HepG2 (cell line): Measurements from ENCODE around the gene RICTOR. TPM values are rescaled to one million over a fixed set of nuclear protein-coding genes. Genes with fewer than 3 reads are reported as not detected.

Experiments used
- ATAC-seq: fragments of 200-7000 bp; cut with Tn5 transposase; 3 replicates; pipeline ENCODE4 v1.9.1; 2020; ENCODE audit warnings: mild to moderate bottlenecking, moderate library complexity
- BruUV-seq: library from RNA; stranded (reverse); fragments of 400-500 nt; replicated peaks from 2 replicates; lab custom pipeline; 2021; lab: Mats Ljungman, UMichigan
- CTCF ChIA-PET: fragments of 300-600 bp; formaldehyde crosslinking; extraction: SDS; loops from one replicate; lab custom pipeline; 2021; ENCODE audit warnings: low total read pairs, inconsistent platforms, low intra/inter-chr PET ratio; lab: Yijun Ruan, JAX
- POLR2A ChIA-PET: fragments of 350-600 bp; sonication (Branson Sonifier 250); formaldehyde crosslinking; loops from one replicate; lab custom pipeline; 2020; ENCODE audit warnings: antibody characterized with exemption, inconsistent platforms; lab: Yijun Ruan, JAX
- DNase-seq: peaks from one replicate; pipeline ENCODE4 v3.0.0-alpha.2; 2015; ENCODE audit warnings: low spot score
- FAIRE-seq: peaks from 3 replicates; lab custom pipeline; 2011; peaks lifted over from hg19 to GRCh38; lab: Jason Lieb, UNC
- H2AFZ ChIP-seq: one replicate; pipeline ENCODE4 v1.6.1; 2011; ENCODE audit warnings: low read length, inconsistent platforms
- H3K27ac ChIP-seq: fragments of 300-600 bp; 3 replicates; pipeline ENCODE4 v1.8.0; 2011; ENCODE audit warnings: mixed run types, mild to moderate bottlenecking, mixed read lengths, low read length, inconsistent platforms; ENCODE audit not compliant: insufficient read depth; ENCODE audit errors: extremely low read length
- H3K27me3 ChIP-seq, 2 experiments: fragments of 200-600 bp in 1 of 2; 2 replicates in 1 of 2; 3 replicates in 1 of 2; pipeline versions ENCODE4 v1.6.0 to v1.8.0; 2011; ENCODE audit warnings: low read length in 2 of 2, mild to moderate bottlenecking in 2 of 2, moderate library complexity in 2 of 2, inconsistent platforms in 1 of 2; ENCODE audit not compliant: insufficient read depth in 2 of 2, control insufficient read depth in 1 of 2
- H3K36me3 ChIP-seq, 2 experiments: fragments of 200-600 bp in 1 of 2; replicated peaks in 1 of 2; 2 replicates in 1 of 2; 3 replicates in 1 of 2; pipeline versions ENCODE4 v1.5.1 to v1.8.0; 2011; ENCODE audit warnings: low read length in 2 of 2, inconsistent platforms in 1 of 2; ENCODE audit not compliant: insufficient read depth in 2 of 2, control insufficient read depth in 1 of 2
- H3K4me1 ChIP-seq: 2 replicates; pipeline ENCODE4 v1.5.1; 2012; ENCODE audit warnings: low read length, inconsistent platforms; ENCODE audit not compliant: insufficient read depth
- H3K4me2 ChIP-seq: 2 replicates; pipeline ENCODE4 v1.6.0; 2011; ENCODE audit warnings: low read depth, low read length, inconsistent platforms
- H3K4me3 ChIP-seq, 3 experiments: fragments of 200-600 bp in 1 of 3; sonication (generic), shearing (Covaris generic) in 1 of 3; replicated peaks in 1 of 3; 2 replicates each; pipeline ENCODE4 v1.5.1; 2011 to 2016; ENCODE audit warnings: low read length in 3 of 3, inconsistent platforms in 2 of 3, low read depth in 2 of 3, mild to moderate bottlenecking in 2 of 3, control low read depth in 1 of 3, mixed read lengths in 1 of 3; ENCODE audit not compliant: insufficient read depth in 1 of 3
- H3K79me2 ChIP-seq: one replicate; pipeline ENCODE4 v1.6.1; 2011; ENCODE audit warnings: low read length, inconsistent platforms; ENCODE audit not compliant: insufficient read depth
- H3K9ac ChIP-seq: 2 replicates; pipeline ENCODE4 v1.6.0; 2011; ENCODE audit warnings: mild to moderate bottlenecking, low read depth, low read length, inconsistent platforms; ENCODE audit not compliant: insufficient read depth
- H3K9me3 ChIP-seq: 2 replicates; pipeline ENCODE4 v1.5.1; 2012; ENCODE audit warnings: mild to moderate bottlenecking, low read length
- H4K20me1 ChIP-seq: 2 replicates; pipeline ENCODE4 v1.6.0; 2011; ENCODE audit warnings: inconsistent platforms, mild to moderate bottlenecking, low read length, moderate library complexity; ENCODE audit not compliant: insufficient read depth
- CBFB ChIP-seq: sonication (generic); formaldehyde crosslinking; IDR thresholded peaks from 2 replicates; pipeline ENCODE4 v1.4.0; 2020; ENCODE audit warnings: missing genetic modification reagents
- ELF3 ChIP-seq: IDR thresholded peaks from 2 replicates; pipeline ENCODE4 v1.6.1; 2016; ENCODE audit warnings: missing genetic modification reagents, missing compliant biosample characterization
- PRPF4 ChIP-seq: fragments of 200-400 bp; formaldehyde crosslinking; IDR thresholded peaks from 2 replicates; pipeline ENCODE4 v1.6.1; 2016; ENCODE audit warnings: low read length, low read depth; ENCODE audit not compliant: poor library complexity, severe bottlenecking
- XRCC5 ChIP-seq: fragments of 200-400 bp; formaldehyde crosslinking; optimal IDR thresholded peaks from 2 replicates; pipeline ENCODE3; 2017; ENCODE audit warnings: mild to moderate bottlenecking, low read length
- YEATS2 ChIP-seq: sonication (generic); formaldehyde crosslinking; IDR thresholded peaks from 2 replicates; pipeline ENCODE4 v1.4.0; 2020; ENCODE audit warnings: missing genetic modification reagents, borderline replicate concordance
- ZNF121 ChIP-seq: sonication (generic); formaldehyde crosslinking; IDR thresholded peaks from 2 replicates; pipeline ENCODE4 v1.5.0; 2020; ENCODE audit warnings: mild to moderate bottlenecking, missing genetic modification reagents
- ZNF207 ChIP-seq: fragments of 450-650 bp; IDR thresholded peaks from 2 replicates; pipeline ENCODE4 v1.6.1; 2016; ENCODE audit warnings: antibody characterized with exemption, borderline replicate concordance
- WGBS: methylation state at CpG from one replicate; pipeline ENCODE4 v1.1.6; 2017; ENCODE audit warnings: low lambda C conversion rate; 5-methylcytosine and 5-hydroxymethylcytosine counted together
- in situ Hi-C: cut with HindIII; loops from 2 replicates; pipeline ENCODE4 v1.10.0; 2017; ENCODE audit warnings: low pct_unique_long_range_greater_than_20kb; ENCODE audit not compliant: extremely low pct_ligation_motif_present
- intact Hi-C: fragments of 100-400 bp; cut with micrococcal nuclease; formaldehyde crosslinking; loops from one replicate; pipeline ENCODE4 v1.10.0; 2022; ENCODE audit not compliant: unreplicated experiment
- polyA plus RNA-seq, 8 experiments: library from polyadenylated mRNA; depleted of rRNA in 3 of 8; stranded (reverse) in 7 of 8; unstranded in 1 of 8; fragments of >200 nt; fragmentation: Illumina TruSeq in 4 of 8; extraction: Trizol in 4 of 8; gene quantifications; 2 replicates each; pipeline versions ENCODE4 v1.2.1 to v1.2.3, GENCODE V29; 2011 to 2016; ENCODE audit warnings: low read depth in 4 of 8, missing spikeins in 1 of 8, mixed read lengths in 1 of 8; ENCODE audit not compliant: insufficient read depth in 1 of 8
- total RNA-seq, 5 experiments: library from RNA; depleted of rRNA; stranded (reverse); fragments of >200 nt; fragmentation: Illumina TruSeq; extraction: Trizol; gene quantifications; 2 replicates each; pipeline ENCODE4 v1.2.3, GENCODE V29; 2016; ENCODE audit warnings: low read depth in 1 of 5

The RICTOR gene
- total and polyA plus RNA-seq, 2 of the 13 experiments (the other 11 are each of a cell fraction or from before 2014, with no cell fraction given): 10.7 to 15.4 TPM

DNA sequence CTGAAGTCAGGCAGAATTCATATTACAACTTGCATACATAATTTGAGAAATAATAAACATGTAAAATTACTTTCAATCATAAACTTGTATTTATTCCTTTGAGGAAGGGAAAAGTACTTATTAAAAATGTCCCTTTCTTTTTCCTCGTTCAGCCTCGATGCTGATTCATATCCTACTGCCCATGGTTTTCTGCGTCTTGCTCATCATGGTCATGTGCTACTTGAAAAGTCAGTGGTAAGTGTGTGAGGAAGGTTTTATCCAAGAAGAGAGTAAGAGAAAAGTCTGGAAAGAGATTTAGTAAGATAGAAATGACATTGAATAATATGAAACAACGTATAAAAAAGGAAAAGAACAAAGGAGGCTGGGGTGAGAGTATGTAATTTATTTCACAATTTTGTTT, 142.5 kb downstream of the RICTOR start:
- Histone ChIP-seq H4K20me1 (no peaks in the 10 kb centered on the region), H3K4me3 (no peak overlapping the region), H3K4me1 (no peaks in the 10 kb centered on the region), H3K36me3 (peaks cover 6 to 40% of the 10 kb centered on the region in 2 experiments; a peak in 4 of 5 replicates), H3K27ac (no peak overlapping the region), H2AFZ (no peak overlapping the region), H3K79me2 (no peaks in the 10 kb centered on the region), H3K27me3 (no peaks in the 10 kb centered on the region), H3K9ac (no peak overlapping the region), H3K9me3 (no peaks in the 10 kb centered on the region), H3K4me2 (no peak overlapping the region)
- in situ Hi-C loops: no loop called here
- no TSS peak for BruUV-seq
- no peak for ATAC-seq
- POLR2A ChIA-PET: no interaction called here
- TF ChIP-seq YEATS2 (CRISPR knock-in tag) (no peak), ELF3 (CRISPR knock-in tag) (no peak), ZNF207 (no peak), XRCC5 (no peak), CBFB (CRISPR knock-in tag) (no peak), ZNF121 (CRISPR knock-in tag) (no peak)
- TF ChIP-seq, all 625 proteins: peak for 0
- intact Hi-C loops: no loop called here
- FAIRE-seq: no peak
- WGBS: 94% methylated on average over 4 of the region's 4 CpGs
- CTCF ChIA-PET: no interaction called here
- no peak for DNase-seq

DNA sequence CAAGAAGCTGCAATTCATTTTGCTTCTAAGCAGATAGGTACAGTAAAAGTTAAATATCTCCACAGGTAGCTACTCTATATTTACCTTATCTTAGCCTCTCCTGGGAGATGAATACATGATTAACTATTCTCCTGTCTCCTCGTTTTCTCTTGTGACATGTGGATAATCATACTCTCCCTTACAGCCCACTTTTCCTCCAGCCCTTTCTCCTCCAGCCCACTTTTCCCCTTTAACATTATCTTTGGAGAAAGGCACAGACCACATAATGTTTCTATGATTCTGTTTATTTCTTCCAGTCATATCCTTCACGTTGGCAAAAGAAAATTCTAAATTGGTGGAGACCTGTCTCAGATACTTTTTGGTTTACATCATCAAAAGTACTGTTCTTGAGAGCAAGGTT, 144.4 kb downstream of the RICTOR start:
- H3K4me2 ChIP-seq: no peak overlapping the region
- WGBS: 95% methylated on average over 2 of the region's 2 CpGs
- no peaks in the 10 kb centered on the region for H4K20me1 ChIP-seq
- intact Hi-C loops: no loop called here
- H3K79me2 ChIP-seq: no peaks in the 10 kb centered on the region
- H3K36me3 ChIP-seq: peaks cover 7 to 54% of the 10 kb centered on the region in 2 experiments
- FAIRE-seq (no peak), ATAC-seq (no peak), DNase-seq (no peak)
- H3K27me3 ChIP-seq: no peaks in the 10 kb centered on the region
- H3K4me1 ChIP-seq: no peaks in the 10 kb centered on the region
- ChIA-PET POLR2A (no interaction called here), CTCF (no interaction called here)
- BruUV-seq: no TSS peak
- H3K9ac ChIP-seq: no peak overlapping the region
- H3K9me3 ChIP-seq: no peaks in the 10 kb centered on the region
- no peak overlapping the region for H3K27ac ChIP-seq
- no peak overlapping the region for H3K4me3 ChIP-seq
- in situ Hi-C loops: no loop called here
- no peak overlapping the region for H2AFZ ChIP-seq
- TF ChIP-seq PRPF4: no peak
